ENCODE results near the gene KCNG1.

DNA sequence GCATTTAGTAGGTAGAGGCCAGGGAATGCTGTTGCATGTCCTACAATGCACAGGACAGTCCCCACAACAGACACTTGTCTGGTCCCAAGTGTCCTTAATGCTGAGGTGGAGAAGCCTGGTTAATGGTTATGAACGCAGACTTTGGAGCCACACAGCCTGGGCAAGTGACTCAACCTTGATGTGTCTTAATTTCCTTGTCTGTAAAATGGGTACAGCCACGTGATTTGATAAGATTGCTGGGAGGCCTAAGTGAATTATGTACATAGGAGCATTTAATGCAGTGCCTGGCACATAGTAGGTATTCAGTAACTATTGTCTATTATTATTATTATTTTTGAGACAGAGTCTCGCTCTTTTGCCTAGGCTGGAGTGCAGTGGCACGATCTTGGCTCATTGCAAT lies 11.4 kb downstream of the KCNG1 start:
- TF ChIP-seq, protein P1, sequence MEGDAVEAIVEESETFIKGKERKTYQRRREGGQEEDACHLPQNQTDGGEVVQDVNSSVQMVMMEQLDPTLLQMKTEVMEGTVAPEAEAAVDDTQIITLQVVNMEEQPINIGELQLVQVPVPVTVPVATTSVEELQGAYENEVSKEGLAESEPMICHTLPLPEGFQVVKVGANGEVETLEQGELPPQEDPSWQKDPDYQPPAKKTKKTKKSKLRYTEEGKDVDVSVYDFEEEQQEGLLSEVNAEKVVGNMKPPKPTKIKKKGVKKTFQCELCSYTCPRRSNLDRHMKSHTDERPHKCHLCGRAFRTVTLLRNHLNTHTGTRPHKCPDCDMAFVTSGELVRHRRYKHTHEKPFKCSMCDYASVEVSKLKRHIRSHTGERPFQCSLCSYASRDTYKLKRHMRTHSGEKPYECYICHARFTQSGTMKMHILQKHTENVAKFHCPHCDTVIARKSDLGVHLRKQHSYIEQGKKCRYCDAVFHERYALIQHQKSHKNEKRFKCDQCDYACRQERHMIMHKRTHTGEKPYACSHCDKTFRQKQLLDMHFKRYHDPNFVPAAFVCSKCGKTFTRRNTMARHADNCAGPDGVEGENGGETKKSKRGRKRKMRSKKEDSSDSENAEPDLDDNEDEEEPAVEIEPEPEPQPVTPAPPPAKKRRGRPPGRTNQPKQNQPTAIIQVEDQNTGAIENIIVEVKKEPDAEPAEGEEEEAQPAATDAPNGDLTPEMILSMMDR (IDR thresholded peaks at IDR 0.05) = no peak
- TF ChIP-seq ZFX (IDR thresholded peaks at IDR 0.05; ENCODE audit: borderline replicate concordance) = no peak

Measured in 22Rv1 (cell line).